GM18502 (cell line): Measurements from ENCODE around the gene COL20A1.

Experiments used
- ATAC-seq: cut with Tn5 transposase; IDR thresholded peaks from one replicate; pipeline ENCODE4 v1.9.1; 2021; ENCODE audit warnings: mild to moderate bottlenecking; ENCODE audit not compliant: unreplicated experiment, poor library complexity

The COL20A1 gene

DNA sequence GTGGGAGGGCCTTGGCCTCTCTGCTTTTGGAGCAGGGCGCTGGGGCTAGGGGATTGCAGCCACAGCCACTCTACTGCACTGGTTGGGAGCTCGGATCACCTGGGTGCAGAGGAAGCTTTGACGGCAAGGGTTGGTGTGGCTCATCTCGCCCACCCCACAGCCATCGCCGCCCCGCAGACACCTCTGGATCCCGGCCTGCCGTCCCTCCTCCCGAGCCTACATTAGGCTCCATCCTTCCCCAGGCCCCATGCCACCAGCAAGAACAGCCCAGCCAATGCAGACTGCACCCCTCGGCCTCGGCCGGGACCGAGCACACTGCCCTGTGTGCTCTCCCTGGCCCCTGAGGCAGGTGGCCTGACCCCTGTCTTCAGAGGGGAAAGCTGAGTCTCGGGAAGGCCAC lies 32.5 kb upstream of the COL20A1 start:
- no peak for ATAC-seq

DNA sequence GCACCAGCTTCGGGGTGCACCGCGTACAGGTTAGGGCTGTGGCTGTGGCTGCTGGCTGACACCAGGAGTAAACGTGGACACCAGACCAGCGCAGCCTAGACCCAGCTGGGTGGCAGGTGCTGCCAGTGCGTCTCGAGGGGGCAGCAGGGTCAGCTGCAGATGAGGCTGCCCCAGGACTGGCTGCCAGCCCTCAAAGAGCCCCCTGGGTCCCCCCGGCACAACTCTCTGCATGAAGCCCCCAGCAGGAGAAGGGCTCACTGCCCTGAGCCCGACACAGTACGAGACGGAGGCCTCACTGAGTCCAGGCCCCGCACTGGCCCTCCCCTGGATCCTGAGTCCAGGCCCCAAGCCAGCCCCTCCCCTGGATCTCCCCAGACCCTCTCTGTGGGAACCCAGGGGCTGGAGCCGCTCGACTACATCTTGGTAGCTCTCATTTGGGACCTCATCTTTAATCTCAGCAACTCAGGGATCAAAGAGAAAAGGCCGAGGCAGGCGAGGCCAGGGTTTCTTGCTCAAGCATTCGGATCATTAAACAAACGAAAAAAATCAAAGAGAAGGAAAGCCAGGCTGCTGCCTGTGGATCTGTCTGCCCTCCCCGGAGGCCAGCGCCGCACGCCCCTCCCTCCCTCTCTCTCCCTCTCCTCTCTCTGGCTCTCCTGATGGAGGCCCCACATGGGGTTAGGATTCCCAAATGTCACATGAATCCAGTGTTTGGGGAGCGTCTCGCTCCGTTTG lies 31.8 kb upstream of the COL20A1 start:
- no peak for ATAC-seq

DNA sequence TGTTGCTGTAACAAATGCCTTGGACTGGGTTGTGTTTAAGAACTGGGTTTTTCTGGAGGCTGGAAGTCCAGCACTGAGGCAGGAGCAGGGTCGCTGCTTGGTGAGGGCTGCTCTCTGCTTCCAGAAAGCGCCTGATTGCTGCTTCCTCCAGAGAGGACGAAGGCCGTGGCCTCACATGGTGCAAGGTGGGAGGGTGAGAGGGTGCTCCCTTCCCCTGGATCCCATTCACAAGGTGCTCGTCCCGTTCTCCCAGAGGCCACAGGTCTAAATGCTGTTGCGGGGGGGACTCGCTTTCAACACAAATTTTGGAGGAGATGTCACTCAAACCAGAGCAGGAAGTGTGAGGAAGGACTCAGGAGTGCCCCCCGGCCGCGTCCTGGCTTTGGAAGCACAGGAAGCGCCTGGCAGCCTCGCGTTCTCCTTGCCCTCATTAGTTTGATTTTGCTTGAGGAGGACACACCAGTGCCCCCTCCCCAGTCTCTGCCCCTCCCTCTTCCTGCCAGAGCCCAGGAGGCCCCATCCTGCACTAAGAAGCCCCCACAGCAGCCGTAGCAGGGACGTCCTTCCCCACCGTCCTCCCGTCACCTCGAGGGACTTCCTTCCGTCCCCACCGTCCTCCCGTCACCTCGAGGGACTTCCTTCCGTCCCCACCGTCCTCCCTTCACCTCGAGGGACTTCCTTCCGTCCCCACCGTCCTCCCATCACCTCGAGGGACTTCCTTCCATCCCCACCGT lies 31.0 kb upstream of the COL20A1 start:
- ATAC-seq: no peak

DNA sequence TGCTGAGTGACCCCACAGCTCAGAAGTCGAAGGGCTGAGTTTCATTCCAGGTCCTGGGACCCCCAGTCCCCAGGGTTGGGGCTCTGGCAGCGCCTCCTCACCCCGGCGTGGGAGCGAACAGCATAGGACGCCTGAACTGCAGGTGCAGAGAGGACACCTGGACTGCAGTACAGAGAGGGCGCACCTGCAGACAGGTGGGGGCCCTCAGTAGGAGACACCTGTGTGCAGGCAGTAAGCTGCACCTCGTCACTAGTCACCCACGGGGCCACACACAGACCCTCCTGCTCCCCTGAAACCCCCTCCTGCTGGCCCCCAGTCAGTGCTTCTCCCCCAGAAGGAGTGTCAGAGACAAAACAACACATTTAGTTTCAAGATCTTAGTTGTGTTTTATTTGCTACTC lies 30.1 kb upstream of the COL20A1 start:
- no peak for ATAC-seq

DNA sequence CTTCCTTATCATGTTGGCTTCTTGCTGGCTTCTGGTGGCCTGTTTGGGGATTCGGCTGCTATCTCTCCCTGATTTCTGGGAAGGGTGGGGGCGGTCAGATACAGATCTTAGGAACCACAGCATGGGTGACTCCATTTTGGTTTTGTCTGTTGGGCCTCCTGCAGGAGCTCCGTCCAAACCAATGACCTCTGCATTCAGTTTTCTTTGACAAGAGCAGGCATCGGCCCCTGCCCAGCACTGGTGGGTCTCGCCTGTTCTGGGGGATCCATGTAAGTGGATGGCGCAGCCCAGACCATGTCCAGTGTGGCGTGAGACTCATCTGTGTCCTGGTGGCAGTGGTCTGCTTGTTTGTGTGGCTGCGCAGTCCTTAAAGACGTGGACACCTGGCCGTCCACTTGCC lies 29.0 kb upstream of the COL20A1 start:
- no peak for ATAC-seq

DNA sequence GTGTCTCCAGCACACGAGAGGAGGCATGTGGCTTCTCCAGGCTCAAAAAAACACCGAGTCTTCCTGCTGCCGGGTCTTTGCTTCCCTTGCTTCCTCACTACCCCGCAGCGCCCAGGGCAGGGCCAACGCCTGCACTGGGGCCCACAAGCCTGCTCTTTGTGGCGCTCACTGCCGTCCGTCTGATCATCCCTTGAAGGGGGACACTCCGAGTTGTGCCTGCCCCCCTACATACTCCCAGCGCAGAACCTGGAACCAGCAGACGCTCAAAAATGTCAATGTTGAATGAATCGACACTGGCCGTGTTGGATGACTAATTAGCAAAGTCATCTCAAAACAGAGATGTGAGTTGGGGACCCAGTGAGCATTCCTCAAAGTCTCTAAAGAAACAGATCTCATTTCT lies 28.5 kb upstream of the COL20A1 start:
- no peak for ATAC-seq

DNA sequence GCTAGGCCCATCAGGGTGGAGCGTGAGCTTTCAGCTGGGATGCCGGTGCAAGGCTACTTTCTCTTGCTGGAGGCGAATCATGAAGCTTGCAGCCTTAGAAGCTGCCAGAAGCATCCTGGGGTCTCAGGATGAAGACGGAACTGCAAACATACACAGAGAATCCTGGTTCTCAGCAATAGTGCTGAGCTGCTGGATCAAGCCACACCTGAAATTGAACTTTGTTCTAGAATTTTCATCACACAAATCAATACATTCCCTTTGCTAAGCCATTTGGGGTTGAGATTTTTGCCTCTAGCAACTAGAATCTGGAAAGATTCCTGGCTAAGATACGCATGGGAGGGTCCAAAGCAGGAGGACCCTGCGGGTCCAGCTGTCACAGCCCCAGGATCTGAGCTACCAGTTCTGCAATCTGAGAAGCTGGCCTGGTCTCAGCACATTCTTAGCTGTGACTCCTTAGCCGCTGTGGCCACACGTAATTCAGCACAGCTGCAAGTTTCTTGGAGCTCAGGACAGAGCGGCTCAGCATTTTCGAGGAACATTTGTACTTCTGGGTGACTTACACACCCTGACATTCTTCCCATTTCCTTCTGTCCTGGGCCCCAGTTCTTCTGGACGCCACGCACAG lies 27.0 kb upstream of the COL20A1 start:
- ATAC-seq: no peak

DNA sequence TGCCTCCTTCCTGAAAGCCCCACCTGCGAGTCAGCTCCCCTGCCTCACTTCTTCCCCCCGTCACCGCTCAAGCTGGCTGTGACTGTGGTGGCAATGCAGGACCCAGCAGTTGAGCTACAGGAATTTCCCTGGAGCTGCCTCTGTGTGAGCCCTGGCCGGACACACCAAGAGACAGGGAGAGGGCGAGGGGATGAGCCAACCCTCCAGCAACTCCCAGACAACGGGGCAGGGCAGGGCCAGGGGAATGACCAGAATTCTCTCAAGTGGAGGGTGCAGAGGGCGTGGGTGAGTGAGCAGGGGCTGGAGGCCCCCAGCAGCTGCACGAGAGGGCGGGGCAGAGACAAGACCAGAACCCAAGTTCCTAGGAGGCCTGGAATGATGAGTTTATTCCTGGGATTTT lies 25.3 kb upstream of the COL20A1 start:
- no peak for ATAC-seq

DNA sequence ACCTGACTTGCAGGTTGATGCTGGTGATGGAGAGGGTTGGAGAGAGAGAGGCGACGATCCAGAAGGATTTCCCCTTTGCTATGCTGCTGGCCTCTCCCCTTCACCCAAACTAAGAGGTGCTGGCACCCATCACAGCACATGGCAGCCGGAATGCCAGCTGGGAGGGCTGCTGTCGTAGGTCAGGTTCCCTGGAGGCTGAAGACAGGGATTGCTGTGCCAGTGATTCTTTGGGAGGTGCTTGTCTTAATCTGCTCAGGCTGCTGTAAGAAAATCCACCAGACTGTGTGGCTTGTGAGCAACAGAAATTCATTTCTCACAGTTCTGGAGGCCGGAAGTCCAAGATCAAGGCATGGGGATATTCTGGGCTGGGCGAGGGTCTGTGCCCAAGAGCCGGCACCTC lies 24.7 kb upstream of the COL20A1 start:
- no peak for ATAC-seq

DNA sequence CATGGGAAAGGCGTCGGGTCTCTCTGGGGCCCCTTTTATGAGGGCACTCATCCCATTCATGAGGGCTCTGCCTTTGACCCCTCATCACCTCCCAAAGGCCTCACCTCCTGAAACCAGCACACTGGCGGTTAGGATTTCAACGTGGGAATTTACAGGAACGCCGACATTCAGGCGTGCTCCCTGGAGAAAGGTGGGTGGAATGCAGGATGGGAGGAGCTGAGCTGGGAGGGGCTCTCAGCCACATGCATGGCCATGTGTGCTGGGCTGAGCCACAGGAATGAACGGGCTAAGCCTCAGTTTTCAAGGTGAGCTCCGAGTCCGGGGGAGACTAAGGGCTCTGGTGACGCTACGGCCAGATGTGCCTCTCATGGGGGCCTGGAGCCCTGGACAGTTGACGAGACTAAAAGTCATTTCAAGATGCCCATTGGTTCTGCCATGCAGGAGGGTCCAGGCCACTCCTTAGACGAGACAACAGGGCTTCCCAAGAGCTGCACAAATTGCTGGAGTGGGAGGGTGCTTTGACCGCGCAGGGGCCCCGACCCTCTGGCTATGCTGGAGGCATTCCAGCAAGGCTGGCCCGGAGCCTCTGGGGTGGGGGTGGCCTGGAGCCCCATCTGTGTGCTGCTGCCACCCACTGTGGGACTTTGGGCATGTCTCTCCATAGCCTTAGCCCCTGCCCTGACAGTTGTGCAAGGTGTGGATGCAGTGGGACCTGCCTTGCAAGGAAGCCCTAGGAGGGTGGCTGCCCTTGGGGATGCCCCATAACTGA lies 24.1 kb upstream of the COL20A1 start:
- ATAC-seq: no peak

DNA sequence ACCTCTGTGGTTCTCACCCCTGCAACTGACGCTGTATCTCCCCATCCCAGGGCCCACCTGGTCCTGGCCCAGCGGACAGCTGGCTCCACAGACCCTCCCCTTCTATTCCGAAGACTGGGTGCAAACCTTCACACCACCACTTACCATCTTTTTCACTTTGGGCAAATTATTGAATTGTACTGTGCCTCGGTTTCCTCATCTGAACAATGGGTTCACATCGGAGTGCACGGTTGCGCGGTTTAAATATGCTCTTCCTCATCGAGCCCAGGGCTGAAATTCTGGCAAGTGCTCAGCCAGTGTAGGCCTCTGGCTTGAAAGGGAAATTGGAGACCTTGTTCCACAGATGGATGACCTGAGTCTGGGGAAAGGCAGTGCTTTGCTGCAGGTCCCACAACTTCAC lies 23.3 kb upstream of the COL20A1 start:
- ATAC-seq: no peak

DNA sequence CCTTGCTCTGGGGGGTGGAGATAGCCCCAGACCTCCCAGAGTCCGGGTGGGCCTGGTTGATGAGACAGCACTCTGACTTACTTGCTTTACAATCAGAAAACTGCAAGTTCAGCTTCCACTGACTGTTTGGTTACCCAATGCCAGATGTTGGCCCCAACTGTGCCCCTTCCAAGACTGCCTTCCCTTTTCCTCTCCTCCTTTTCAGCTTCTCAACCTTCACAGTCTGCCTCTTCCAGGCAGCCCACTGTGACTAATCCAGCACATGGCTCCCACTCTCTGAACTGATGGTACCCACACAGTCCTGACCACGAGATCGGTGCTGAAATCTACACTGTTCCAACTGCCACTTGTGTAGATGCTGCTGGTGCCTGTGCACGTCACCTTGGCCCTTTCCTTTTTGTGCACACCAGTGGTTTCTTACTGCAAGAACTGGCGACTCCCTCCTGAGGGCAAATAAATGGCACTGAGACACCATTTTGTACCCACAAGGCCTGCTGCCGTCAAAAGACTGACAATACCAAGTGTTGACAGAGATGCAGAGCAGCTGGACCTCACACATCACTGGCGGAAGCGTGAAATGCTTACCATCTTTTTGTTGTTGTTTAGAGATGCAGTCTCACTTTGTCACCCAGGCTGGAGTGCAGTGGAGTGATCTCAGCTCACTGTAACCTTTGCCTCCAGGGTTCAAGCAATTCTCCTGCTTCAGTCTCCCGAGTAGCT lies 22.2 kb upstream of the COL20A1 start:
- ATAC-seq: no peak

DNA sequence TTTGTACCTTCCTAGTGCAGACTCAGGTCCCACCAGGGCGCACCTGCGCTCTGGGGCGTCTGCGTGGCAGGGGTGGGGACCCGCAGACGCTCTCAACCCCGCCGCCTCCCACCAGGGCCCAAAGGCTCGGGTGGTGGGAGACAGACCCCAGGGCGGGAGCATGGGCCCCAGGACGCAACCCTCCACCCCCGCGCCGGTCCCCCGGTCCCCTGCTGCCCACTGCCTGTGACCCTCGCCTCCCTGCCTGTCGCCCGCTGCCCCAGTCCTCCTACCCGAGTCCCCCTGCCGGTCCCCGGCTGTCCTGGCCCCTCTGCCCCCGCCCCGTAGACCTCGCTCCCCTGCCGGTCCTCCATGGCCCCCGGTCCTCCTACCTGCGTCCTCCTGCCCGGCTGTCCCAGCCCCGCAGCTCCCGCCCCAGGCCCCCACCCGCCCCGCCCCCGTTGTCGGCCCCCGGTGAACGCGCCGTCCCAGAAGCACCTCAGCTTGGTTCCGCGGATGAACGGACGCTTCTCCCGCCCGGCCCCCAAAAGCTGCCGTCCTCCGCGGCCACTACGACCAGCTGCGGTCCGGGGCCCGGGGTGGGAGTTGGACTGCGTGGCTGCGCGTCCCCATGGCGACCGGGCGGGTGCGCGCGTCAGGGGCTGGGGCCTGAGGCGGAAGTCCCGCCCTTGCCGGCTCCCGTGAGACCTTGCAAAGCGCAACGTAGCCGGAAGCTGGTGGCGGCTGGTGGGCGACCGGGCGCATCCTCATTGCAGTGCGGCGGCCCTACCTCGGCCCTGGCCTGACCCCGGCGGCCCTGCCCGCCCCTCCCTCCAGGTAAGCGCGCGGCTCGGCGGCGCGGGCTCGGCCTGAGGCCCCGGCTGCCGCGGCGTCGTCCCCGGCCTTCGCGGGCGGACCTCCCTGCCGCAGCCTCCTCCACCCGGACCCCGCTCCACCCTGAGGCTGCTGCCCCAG lies 20.6 kb upstream of the COL20A1 start, which contains the start of gene ARFGAP1:
Gene ARFGAP1, plus strand, starts transcription at position 709 of the 954 bp plus-strand sequence. CDS start 2,768 bp downstream, outside the sequence.
- ATAC-seq: peak; percentile 91

DNA sequence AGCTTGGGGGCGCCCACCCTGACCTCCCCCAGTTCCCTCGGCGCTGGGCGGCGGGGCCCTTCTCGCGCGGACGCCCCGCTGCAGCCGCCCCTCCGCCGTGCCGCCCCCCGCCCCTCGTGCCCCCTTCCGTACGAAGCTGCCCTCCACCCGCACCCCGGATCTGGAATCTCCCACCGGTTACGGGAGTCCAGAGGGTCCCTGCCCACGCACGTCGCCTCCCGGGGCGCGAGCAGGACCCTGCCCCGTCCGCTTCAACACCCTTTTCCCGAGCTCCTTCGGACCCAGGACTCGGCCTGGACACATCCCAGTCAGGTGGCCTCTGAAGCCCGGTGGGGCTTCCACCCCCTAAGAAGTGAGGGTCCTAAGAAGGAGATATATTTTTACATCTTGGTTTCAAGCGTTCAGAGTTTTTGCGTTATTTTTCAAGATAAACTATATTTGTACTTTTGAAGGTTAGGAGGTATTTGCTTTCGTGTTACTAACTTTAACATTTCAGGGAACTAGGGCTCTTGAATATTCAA lies 19.9 kb upstream of the COL20A1 start:
- peak; percentile 15 for ATAC-seq

DNA sequence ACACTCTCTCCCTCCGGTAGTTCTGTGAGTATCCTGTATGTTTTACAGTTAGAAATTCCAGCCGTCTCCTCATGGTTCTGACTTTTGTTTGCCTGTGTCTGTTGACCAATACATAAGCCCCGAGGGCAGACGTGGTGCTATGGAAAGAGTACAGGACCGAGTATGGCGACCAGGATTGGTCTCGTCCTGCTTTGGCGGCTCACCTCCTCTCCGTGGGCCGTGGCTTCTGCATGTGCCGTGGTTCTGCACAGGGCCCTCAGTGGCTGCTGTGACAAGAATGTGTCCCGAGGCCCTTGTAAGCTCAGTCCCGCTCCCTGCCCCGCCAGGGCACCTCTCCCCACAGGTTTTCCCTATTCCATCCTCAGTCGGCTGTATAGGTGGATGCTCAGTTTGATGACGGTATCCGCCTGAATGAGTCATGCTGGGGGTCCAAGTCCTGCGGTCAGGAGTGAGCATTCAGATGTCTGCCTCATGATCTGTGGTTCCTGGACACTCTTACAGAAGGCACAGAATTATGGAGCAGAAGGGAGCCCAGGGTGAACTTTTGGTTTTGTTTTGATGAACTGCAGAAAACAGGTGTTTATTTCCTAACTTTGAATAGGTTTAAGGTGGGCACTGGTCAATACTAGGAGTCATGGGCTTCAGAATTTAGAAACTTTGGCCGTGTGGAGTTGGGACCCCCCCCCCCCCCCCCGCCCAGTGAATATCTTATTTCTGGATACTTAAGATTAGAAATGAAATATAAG lies 19.2 kb upstream of the COL20A1 start:
- ATAC-seq: no peak

DNA sequence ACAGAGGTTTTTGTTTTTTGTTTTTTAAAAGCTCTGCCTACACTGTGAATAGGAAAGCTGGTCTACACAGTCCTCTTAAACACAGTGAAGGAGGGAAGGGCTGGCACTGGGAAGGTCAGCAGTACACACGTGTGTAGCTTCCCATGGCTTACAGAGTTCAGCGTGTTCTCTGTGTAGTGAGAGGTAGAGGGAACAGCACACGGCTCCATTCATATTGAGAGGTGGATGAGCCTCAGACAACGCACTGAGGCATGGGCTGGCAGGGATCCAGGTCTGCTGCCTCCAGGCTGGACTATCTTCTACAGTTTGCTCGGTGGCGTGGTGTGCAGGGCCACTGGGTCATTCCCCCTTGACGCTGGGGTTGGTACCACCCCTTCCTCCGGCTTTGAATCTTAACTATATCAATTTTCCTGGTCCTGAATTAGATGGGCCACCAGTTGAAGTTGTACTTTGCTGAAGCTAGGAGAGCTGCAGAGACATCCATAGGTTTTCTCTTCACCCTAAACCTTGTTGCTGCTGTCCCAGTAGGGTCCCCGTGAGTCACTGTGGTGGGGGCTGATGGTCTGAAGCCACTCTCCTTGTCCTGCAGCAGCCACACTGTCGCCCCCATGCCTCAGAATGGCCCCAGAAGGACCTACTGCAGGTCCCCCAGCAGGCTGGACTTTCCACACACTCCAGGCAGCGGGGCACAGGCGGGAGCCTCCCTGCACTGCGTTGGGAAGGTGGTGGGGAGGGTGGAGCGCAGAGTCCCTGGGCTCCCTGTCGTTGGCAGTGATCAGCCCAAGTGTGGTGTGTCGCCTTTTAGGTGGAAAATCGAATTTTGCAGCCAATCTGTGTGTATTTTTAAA lies 18.4 kb upstream of the COL20A1 start:
- no peak for ATAC-seq

DNA sequence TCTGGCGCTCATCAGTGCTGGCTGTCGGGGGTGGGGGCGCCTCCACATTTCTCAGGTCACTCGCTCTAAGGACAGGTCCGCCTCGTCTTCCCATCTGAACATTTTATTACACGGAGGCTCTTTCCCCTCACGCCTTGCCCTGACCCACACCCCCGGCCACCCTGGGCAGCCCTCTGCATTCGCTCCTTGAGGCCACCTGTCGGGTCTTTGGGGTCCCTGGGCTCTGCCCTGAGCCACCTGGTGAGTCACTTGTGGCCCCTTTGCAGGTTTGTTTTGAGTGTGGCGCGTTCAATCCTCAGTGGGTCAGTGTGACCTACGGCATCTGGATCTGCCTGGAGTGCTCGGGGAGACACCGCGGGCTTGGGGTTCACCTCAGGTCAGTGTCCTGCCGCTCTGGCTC lies 17.2 kb upstream of the COL20A1 start:
- no peak for ATAC-seq
